Measurements from ENCODE around the gene CREM. TPM values are rescaled to one million over a fixed set of nuclear protein-coding genes. Genes with fewer than 3 reads are reported as not detected.
A peak's percentile ranks its signal among the peaks of the same experiment; 100 is the strongest.

CREM gene
- total RNA-seq, 1 experiment from 2014 or later = 20.0 TPM

DNA sequence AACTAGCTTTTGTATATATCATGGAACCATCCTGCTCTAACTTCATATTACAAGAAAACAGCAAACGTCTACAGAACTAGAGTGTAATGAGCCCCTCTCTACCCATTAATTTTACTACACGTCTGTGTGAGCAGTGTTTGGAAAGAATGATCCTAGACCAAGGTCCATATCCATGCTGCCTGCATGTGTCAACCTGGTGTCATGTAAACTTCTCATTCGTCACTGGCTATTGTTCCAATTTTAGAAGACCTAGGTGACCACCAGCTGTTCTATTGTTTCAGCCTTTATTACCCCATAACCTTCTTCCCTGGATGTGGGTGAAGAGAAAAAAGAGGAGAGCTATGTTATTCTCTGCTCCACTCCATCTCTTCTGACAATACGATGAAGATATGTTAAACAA lies 77.1 kb downstream of the CREM start:
- H3K9ac ChIP-seq (ENCODE audit: extremely low read depth, insufficient read length, low read length) = no peak overlapping the region
- Mint-ChIP-seq H3K27ac (0 out of 7 replicates have a peak overlapping the region, but pooled peaks of 2 of the 3 experiments have one; percentile 55 to 75), H3K4me1 (peaks cover 15% of the 10 kb centered on the region in 2 experiments), H3K4me3 (no peak overlapping the region), H3K36me3 (ENCODE audit: insufficient read depth in 1 of 3, low read depth in 3 of 3) (peaks cover 2 to 6% (median 4%) of the 10 kb centered on the region in 3 experiments; a peak in 6 of 7 replicates), H3K9me3 (no peaks in the 10 kb centered on the region), H3K27me3 (ENCODE audit: low read depth) (no peaks in the 10 kb centered on the region)
- H3K27ac ChIP-seq (ENCODE audit: insufficient read length, low read depth, low read length) = no peak overlapping the region
- H3K14ac ChIP-seq (ENCODE audit: insufficient read depth, low read length) = no peak overlapping the region
- no peaks in the 10 kb centered on the region for H3K9me3 ChIP-seq (ENCODE audit: control insufficient read depth, low read depth, low read length)
- no peak overlapping the region for H2BK120ac ChIP-seq (ENCODE audit: low read depth, low read length, poor library complexity, severe bottlenecking)
- no peak overlapping the region for H4K5ac ChIP-seq (ENCODE audit: insufficient read length, low read depth, low read length)
- peaks cover 3% of the 10 kb centered on the region; the same call in 1 of the 2 replicates for H3K4me1 ChIP-seq (ENCODE audit: insufficient read depth, low read length)
- no peaks in the 10 kb centered on the region for H3K27me3 ChIP-seq (ENCODE audit: insufficient read depth, low read length)
- no peak overlapping the region for H2AK5ac ChIP-seq (ENCODE audit: insufficient read length, low read length)
- H2BK12ac ChIP-seq (ENCODE audit: insufficient read length, low read depth, low read length) = no peak overlapping the region
- H4K8ac ChIP-seq (replicated peaks; ENCODE audit: insufficient read length, low read depth, low read length) = no peak overlapping the region
- H2BK5ac ChIP-seq (ENCODE audit: insufficient read length, low read length) = no peak overlapping the region
- H3K4me2 ChIP-seq (ENCODE audit: insufficient read depth, insufficient read length, low read length) = no peak overlapping the region
- H3K56ac ChIP-seq (ENCODE audit: insufficient read length, low read depth, low read length) = no peak overlapping the region
- H3K79me2 ChIP-seq (ENCODE audit: insufficient read depth, low read length) = no peaks in the 10 kb centered on the region; the same call in 1 of the 2 replicates
- TF ChIP-seq, protein P1, sequence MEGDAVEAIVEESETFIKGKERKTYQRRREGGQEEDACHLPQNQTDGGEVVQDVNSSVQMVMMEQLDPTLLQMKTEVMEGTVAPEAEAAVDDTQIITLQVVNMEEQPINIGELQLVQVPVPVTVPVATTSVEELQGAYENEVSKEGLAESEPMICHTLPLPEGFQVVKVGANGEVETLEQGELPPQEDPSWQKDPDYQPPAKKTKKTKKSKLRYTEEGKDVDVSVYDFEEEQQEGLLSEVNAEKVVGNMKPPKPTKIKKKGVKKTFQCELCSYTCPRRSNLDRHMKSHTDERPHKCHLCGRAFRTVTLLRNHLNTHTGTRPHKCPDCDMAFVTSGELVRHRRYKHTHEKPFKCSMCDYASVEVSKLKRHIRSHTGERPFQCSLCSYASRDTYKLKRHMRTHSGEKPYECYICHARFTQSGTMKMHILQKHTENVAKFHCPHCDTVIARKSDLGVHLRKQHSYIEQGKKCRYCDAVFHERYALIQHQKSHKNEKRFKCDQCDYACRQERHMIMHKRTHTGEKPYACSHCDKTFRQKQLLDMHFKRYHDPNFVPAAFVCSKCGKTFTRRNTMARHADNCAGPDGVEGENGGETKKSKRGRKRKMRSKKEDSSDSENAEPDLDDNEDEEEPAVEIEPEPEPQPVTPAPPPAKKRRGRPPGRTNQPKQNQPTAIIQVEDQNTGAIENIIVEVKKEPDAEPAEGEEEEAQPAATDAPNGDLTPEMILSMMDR (conservative IDR thresholded peaks at IDR 0.05) = no peak
- WGBS (ENCODE audit: extremely low coverage, insufficient read length, low lambda C conversion rate) = no CpG with 5 or more reads among the region's 4 CpGs
- H3K4ac ChIP-seq (ENCODE audit: low read depth, low read length) = no peak overlapping the region
- H2BK15ac ChIP-seq (ENCODE audit: low read depth, low read length) = no peak overlapping the region
- no peak overlapping the region for H2AFZ ChIP-seq (ENCODE audit: low read length)
- H3K23me2 ChIP-seq (ENCODE audit: insufficient read length, low read depth, low read length, poor library complexity, severe bottlenecking) = no peaks in the 10 kb centered on the region
- no peaks in the 10 kb centered on the region for H4K20me1 ChIP-seq (ENCODE audit: control insufficient read depth, insufficient read depth, insufficient read length)
- H3K79me1 ChIP-seq (ENCODE audit: insufficient read depth, low read depth, low read length, poor library complexity, severe bottlenecking) = no peaks in the 10 kb centered on the region
- no peak overlapping the region for H3T11ph ChIP-seq (ENCODE audit: low read length)
- no peak overlapping the region for H2BK20ac ChIP-seq (ENCODE audit: low read depth, low read length, poor library complexity, severe bottlenecking)
- no peak overlapping the region for H4K91ac ChIP-seq (ENCODE audit: insufficient read length, low read depth, low read length)
- no peak overlapping the region for H3K23ac ChIP-seq (ENCODE audit: insufficient read length, low read depth, low read length)
- no peak for DNase-seq
- no peak overlapping the region for H3K18ac ChIP-seq (ENCODE audit: insufficient read length, low read depth, low read length)
